Measurements from ENCODE around the gene TTC24.

The TTC24 gene

DNA sequence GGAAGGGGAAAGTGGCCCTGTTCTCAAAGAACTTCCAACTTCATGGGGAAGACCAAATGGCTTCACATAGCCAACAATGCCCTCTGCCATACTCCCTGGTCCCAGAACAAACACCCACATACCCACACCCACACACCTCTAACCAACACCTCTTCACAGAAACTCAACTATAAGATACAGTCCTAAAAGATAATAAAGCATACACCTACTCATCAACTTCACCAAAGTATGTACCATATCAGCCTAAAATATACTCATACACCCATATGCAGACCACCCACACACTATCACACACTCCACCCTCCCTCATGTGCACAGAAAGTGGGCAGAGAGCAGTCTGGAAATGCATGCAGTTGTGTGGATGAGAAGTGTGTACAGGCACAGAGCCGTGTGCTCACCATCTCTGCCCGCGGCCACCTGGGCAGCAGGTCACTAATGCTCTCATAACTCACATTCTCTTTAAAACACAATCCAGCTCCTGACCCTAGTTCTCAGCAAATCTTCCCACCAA is 34.9 kb upstream of the TTC24 start:
- Histone ChIP-seq H3K4me1 (ENCODE audit: control insufficient read depth in 1 of 2, insufficient read depth in 2 of 2, low read length in 2 of 2) (peaks cover 0 to 5% of the 10 kb centered on the region in 2 donors), H3K4me3 (ENCODE audit: low read depth in 1 of 2, low read length in 2 of 2) (no peak overlapping the region), H3K9me3 (ENCODE audit: control insufficient read depth in 1 of 2, low read length in 2 of 2) (no peaks in the 10 kb centered on the region), H3K27me3 (ENCODE audit: control insufficient read depth in 1 of 2, insufficient read depth in 2 of 2, low read length in 2 of 2) (no peaks in the 10 kb centered on the region), H3K27ac (ENCODE audit: low read depth, low read length) (no peak overlapping the region), H3K9ac (ENCODE audit: low read depth in 1 of 2, low read length in 2 of 2) (no peak overlapping the region), H3K36me3 (ENCODE audit: control insufficient read depth in 1 of 2, insufficient read depth in 2 of 2, low read length in 2 of 2) (peaks cover 3 to 27% of the 10 kb centered on the region in 2 donors)

DNA sequence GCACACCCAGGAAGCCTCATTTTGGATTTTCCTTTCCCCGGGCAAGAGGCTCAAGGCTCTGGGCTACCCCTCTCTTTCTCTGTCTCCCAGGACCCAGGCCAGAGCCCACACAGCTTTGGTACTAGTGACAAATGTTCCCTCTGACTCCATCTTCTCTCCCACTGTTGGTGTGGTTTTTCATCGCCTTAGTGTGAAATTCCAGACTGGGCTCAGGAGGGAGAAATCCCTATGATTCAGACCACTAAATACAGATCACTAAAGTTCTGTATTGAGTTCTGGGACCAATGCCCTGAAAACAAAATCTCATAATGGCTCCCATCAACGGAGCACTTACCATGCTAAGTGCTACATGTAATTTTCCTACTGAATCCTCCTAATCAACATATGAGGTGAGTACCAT is 33.3 kb upstream of the TTC24 start:
- Histone ChIP-seq H3K27ac (ENCODE audit: low read depth, low read length) (no peak overlapping the region), H3K36me3 (ENCODE audit: control insufficient read depth in 1 of 2, insufficient read depth in 2 of 2, low read length in 2 of 2) (peaks cover 3 to 34% of the 10 kb centered on the region in 2 donors), H3K9ac (ENCODE audit: low read depth in 1 of 2, low read length in 2 of 2) (no peak overlapping the region), H3K27me3 (ENCODE audit: control insufficient read depth in 1 of 2, insufficient read depth in 2 of 2, low read length in 2 of 2) (no peaks in the 10 kb centered on the region), H3K4me3 (ENCODE audit: low read depth in 1 of 2, low read length in 2 of 2) (no peak overlapping the region), H3K4me1 (ENCODE audit: control insufficient read depth in 1 of 2, insufficient read depth in 2 of 2, low read length in 2 of 2) (peaks cover 0 to 5% of the 10 kb centered on the region in 2 donors), H3K9me3 (ENCODE audit: control insufficient read depth in 1 of 2, low read length in 2 of 2) (no peaks in the 10 kb centered on the region)

DNA sequence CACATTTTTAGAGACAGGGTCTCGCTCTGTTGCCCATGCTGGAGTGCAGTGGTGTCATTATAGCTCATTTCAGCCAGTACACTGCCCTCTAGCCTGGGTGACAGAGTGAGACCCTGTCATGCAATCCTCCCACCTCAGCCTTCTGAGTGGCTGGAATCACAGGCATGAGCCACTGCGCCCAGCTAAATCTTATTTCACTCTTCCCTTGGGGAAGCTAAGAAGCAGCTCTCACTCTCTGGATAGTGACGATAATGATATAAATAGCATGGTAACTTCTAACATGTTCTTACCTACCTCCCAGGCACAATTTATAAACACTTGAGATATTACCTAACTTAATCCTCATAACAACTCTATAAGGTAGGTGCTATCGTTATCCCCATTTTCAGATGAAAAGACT is 32.1 kb upstream of the TTC24 start:
- Histone ChIP-seq H3K9ac (ENCODE audit: low read depth in 1 of 2, low read length in 2 of 2) (no peak overlapping the region), H3K4me1 (ENCODE audit: control insufficient read depth in 1 of 2, insufficient read depth in 2 of 2, low read length in 2 of 2) (no peaks in the 10 kb centered on the region), H3K4me3 (ENCODE audit: low read depth in 1 of 2, low read length in 2 of 2) (no peak overlapping the region), H3K9me3 (ENCODE audit: control insufficient read depth in 1 of 2, low read length in 2 of 2) (no peaks in the 10 kb centered on the region), H3K27me3 (ENCODE audit: control insufficient read depth in 1 of 2, insufficient read depth in 2 of 2, low read length in 2 of 2) (no peaks in the 10 kb centered on the region), H3K36me3 (ENCODE audit: control insufficient read depth in 1 of 2, insufficient read depth in 2 of 2, low read length in 2 of 2) (peaks cover 3 to 30% of the 10 kb centered on the region in 2 donors), H3K27ac (ENCODE audit: low read depth, low read length) (no peak overlapping the region)

DNA sequence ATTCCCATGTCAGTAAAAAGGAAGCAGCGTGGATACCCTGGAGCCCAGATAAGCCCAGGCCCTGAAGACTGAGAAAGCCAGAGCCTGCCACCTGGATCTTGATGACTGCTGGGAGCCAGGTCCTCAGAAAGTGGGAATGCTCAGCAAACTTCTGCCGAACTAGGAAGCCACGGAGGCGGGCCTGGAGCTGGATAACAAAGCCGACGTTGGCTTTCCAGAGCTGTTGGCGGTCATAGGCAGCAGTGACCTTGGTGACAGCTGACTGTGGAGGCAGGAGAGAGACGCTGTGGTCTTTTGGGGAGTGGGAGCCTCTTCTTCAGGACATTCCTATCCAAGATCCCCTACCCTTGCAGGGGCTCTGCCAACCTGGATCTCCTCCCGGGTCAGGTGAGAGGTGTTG is 31.5 kb upstream of the TTC24 start:
- no peak overlapping the region for H3K9ac ChIP-seq (ENCODE audit: low read depth in 1 of 2, low read length in 2 of 2)
- no peak overlapping the region for H3K4me3 ChIP-seq (ENCODE audit: low read depth in 1 of 2, low read length in 2 of 2)
- no peaks in the 10 kb centered on the region for H3K4me1 ChIP-seq (ENCODE audit: control insufficient read depth in 1 of 2, insufficient read depth in 2 of 2, low read length in 2 of 2)
- H3K36me3 ChIP-seq (ENCODE audit: control insufficient read depth in 1 of 2, insufficient read depth in 2 of 2, low read length in 2 of 2): peaks cover 3 to 30% of the 10 kb centered on the region in 2 donors
- no peaks in the 10 kb centered on the region for H3K27me3 ChIP-seq (ENCODE audit: control insufficient read depth in 1 of 2, insufficient read depth in 2 of 2, low read length in 2 of 2)
- no peaks in the 10 kb centered on the region for H3K9me3 ChIP-seq (ENCODE audit: control insufficient read depth in 1 of 2, low read length in 2 of 2)
- H3K27ac ChIP-seq (ENCODE audit: low read depth, low read length): no peak overlapping the region

DNA sequence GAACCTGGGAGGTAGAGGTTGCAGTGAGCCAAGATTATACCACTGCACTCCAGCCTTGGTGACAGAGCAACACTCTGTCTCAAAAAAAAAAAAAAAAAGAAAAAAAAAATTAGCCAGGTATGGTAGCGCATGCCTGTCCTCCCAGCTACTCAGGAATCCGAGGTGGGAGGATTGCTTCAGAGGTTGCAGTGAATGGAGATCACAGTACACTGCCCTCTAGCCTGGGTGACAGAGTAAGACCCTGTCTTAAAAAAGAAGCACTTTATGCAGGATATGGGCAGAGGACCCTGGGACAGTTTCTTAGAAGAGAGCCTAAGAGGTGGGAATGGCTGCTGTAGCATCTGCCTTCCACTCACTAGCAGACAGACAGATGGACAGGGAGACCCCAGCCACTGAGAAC is 30.1 kb upstream of the TTC24 start:
- Histone ChIP-seq H3K9me3 (ENCODE audit: control insufficient read depth in 1 of 2, low read length in 2 of 2) (no peaks in the 10 kb centered on the region), H3K4me3 (ENCODE audit: low read depth in 1 of 2, low read length in 2 of 2) (no peak overlapping the region), H3K4me1 (ENCODE audit: control insufficient read depth in 1 of 2, insufficient read depth in 2 of 2, low read length in 2 of 2) (no peaks in the 10 kb centered on the region), H3K27ac (ENCODE audit: low read depth, low read length) (no peak overlapping the region), H3K9ac (ENCODE audit: low read depth in 1 of 2, low read length in 2 of 2) (no peak overlapping the region), H3K36me3 (ENCODE audit: control insufficient read depth in 1 of 2, insufficient read depth in 2 of 2, low read length in 2 of 2) (peaks cover 0 to 30% of the 10 kb centered on the region in 2 donors), H3K27me3 (ENCODE audit: control insufficient read depth in 1 of 2, insufficient read depth in 2 of 2, low read length in 2 of 2) (no peaks in the 10 kb centered on the region)

DNA sequence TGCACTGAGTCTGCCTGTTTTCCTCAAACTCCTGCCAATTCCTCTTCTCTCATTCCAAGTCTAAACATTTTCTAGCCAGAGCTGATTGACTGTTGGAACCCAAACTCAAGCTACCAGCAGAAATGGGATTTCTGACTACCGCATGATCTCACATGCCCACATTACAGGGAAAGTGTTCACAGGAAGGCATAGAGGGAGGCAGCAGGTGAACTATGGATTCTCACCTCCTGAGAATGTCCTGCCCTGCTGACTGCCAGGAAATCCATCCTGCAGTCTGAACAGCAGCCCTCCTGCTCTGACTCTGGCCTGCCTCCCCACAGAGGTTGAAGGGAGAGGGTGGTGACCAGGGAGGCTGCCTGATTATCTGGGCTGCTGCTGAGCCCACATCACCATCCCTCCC is 29.7 kb upstream of the TTC24 start:
- H3K9me3 ChIP-seq (ENCODE audit: control insufficient read depth in 1 of 2, low read length in 2 of 2): no peaks in the 10 kb centered on the region
- no peak overlapping the region for H3K4me3 ChIP-seq (ENCODE audit: low read depth in 1 of 2, low read length in 2 of 2)
- H3K36me3 ChIP-seq (ENCODE audit: control insufficient read depth in 1 of 2, insufficient read depth in 2 of 2, low read length in 2 of 2): peaks cover 0 to 30% of the 10 kb centered on the region in 2 donors
- H3K27ac ChIP-seq (ENCODE audit: low read depth, low read length): no peak overlapping the region
- no peaks in the 10 kb centered on the region for H3K4me1 ChIP-seq (ENCODE audit: control insufficient read depth in 1 of 2, insufficient read depth in 2 of 2, low read length in 2 of 2)
- no peaks in the 10 kb centered on the region for H3K27me3 ChIP-seq (ENCODE audit: control insufficient read depth in 1 of 2, insufficient read depth in 2 of 2, low read length in 2 of 2)
- no peak overlapping the region for H3K9ac ChIP-seq (ENCODE audit: low read depth in 1 of 2, low read length in 2 of 2)

DNA sequence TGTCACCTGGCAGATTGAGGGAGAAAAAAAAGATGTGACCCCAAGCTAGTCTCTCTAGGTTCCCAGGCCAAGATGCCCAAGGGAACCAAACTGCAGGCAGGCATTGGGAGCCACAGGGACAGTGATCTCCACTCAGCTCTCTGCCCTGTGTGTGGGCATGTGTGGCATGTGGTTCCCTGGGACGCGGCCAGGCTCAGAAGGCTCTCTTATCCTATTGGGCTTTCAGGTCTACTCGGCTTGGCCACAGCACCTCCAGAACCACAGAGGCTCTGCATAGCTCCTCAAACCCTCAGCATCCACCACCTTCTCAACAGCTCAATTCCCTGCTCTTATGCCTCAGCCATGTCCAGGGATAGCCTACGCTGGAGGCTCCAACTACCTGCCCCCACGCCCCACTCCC is 29.2 kb upstream of the TTC24 start:
- peaks cover 0 to 30% of the 10 kb centered on the region in 2 donors for H3K36me3 ChIP-seq (ENCODE audit: control insufficient read depth in 1 of 2, insufficient read depth in 2 of 2, low read length in 2 of 2)
- no peak overlapping the region for H3K4me3 ChIP-seq (ENCODE audit: low read depth in 1 of 2, low read length in 2 of 2)

DNA sequence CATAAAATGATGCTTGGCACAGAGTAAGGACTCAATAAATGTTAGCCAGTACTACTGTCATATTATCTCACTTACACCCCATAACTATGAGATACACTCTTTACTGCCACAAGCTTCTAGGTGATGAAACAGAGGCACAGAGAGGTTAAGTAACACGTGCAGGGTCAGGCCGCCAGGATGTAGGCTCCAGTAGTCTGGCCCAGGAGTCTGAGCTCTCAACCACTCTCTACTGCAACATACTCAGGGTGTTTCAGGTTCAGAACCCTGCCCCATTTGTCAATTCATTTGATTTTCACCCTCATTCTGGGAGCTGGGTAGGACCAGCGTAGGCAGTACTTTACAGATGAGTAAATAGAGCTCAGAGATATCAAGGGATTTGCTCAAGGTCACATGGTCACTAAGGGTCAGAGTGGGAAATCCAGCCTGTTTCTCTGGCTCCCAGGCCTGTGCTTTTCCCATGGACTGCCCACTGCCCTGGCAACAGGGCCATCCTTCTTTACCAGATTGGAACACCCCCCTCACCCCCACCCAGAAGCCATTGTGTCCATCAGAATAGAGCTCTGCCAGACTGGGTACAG is 28.4 kb upstream of the TTC24 start:
- H3K36me3 ChIP-seq (ENCODE audit: control insufficient read depth in 1 of 2, insufficient read depth in 2 of 2, low read length in 2 of 2): peaks cover 0 to 36% of the 10 kb centered on the region in 2 donors
- H3K27me3 ChIP-seq (ENCODE audit: control insufficient read depth in 1 of 2, insufficient read depth in 2 of 2, low read length in 2 of 2): no peaks in the 10 kb centered on the region
- H3K27ac ChIP-seq (ENCODE audit: low read depth, low read length): no peak overlapping the region
- H3K4me1 ChIP-seq (ENCODE audit: control insufficient read depth in 1 of 2, insufficient read depth in 2 of 2, low read length in 2 of 2): no peaks in the 10 kb centered on the region
- no peak overlapping the region for H3K4me3 ChIP-seq (ENCODE audit: low read depth in 1 of 2, low read length in 2 of 2)
- no peak overlapping the region for H3K9ac ChIP-seq (ENCODE audit: low read depth in 1 of 2, low read length in 2 of 2)
- H3K9me3 ChIP-seq (ENCODE audit: control insufficient read depth in 1 of 2, low read length in 2 of 2): no peaks in the 10 kb centered on the region

More for the DNA sequence above, 29.2 kb upstream of the TTC24 start:
- no peaks in the 10 kb centered on the region for H3K27me3 ChIP-seq (ENCODE audit: control insufficient read depth in 1 of 2, insufficient read depth in 2 of 2, low read length in 2 of 2)
- no peaks in the 10 kb centered on the region for H3K9me3 ChIP-seq (ENCODE audit: control insufficient read depth in 1 of 2, low read length in 2 of 2)
- no peaks in the 10 kb centered on the region for H3K4me1 ChIP-seq (ENCODE audit: control insufficient read depth in 1 of 2, insufficient read depth in 2 of 2, low read length in 2 of 2)
- H3K27ac ChIP-seq (ENCODE audit: low read depth, low read length): no peak overlapping the region
- H3K9ac ChIP-seq (ENCODE audit: low read depth in 1 of 2, low read length in 2 of 2): no peak overlapping the region

DNA sequence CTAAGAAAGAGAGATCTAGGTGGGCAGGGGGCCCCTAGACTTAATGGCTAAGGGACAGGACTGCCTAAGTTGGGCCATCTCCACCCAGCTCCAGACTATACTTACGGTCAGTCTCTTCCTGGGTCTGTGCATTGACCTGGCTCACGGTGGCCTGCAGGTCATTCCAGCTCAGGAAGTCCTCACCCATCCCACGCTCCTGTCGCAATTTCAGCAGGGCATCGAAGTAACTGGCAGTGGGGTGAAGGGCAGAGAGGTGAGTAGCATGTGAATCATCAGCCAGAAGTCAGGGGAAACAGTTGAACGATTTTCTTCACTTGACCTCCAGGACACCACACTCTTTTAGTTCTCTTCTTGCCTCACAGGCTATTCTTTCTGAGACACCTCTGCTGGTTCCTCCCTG is 27.7 kb upstream of the TTC24 start:
- H3K36me3 ChIP-seq (ENCODE audit: control insufficient read depth in 1 of 2, insufficient read depth in 2 of 2, low read length in 2 of 2): peaks cover 0 to 37% of the 10 kb centered on the region in 2 donors
- H3K9ac ChIP-seq (ENCODE audit: low read depth in 1 of 2, low read length in 2 of 2): no peak overlapping the region
- no peaks in the 10 kb centered on the region for H3K9me3 ChIP-seq (ENCODE audit: control insufficient read depth in 1 of 2, low read length in 2 of 2)
- no peaks in the 10 kb centered on the region for H3K4me1 ChIP-seq (ENCODE audit: control insufficient read depth in 1 of 2, insufficient read depth in 2 of 2, low read length in 2 of 2)
- no peaks in the 10 kb centered on the region for H3K27me3 ChIP-seq (ENCODE audit: control insufficient read depth in 1 of 2, insufficient read depth in 2 of 2, low read length in 2 of 2)
- H3K4me3 ChIP-seq (ENCODE audit: low read depth in 1 of 2, low read length in 2 of 2): no peak overlapping the region
- no peak overlapping the region for H3K27ac ChIP-seq (ENCODE audit: low read depth, low read length)

DNA sequence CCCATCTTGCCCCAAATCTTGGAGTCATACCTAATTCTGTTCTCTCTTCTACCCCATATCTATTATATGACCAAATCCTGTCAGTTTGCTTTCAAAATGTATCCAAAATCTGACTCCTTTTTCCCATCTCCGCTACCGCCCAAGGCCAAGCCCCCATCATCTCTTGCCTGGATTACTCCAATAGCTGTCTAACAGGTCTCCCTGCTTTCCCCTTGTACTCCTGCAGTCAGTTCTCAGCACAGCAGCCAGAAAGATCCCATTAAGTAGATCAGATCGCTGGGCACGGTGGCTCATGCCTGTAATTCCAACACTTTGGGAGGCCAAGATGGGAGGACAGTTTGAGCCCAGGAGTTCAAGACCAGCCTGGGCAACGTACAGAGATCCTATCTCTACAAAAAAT is 27.0 kb upstream of the TTC24 start:
- H3K9me3 ChIP-seq (ENCODE audit: control insufficient read depth in 1 of 2, low read length in 2 of 2): no peaks in the 10 kb centered on the region
- no peak overlapping the region for H3K4me3 ChIP-seq (ENCODE audit: low read depth in 1 of 2, low read length in 2 of 2)
- H3K36me3 ChIP-seq (ENCODE audit: control insufficient read depth in 1 of 2, insufficient read depth in 2 of 2, low read length in 2 of 2): peaks cover 0 to 36% of the 10 kb centered on the region in 2 donors
- no peaks in the 10 kb centered on the region for H3K27me3 ChIP-seq (ENCODE audit: control insufficient read depth in 1 of 2, insufficient read depth in 2 of 2, low read length in 2 of 2)
- no peak overlapping the region for H3K9ac ChIP-seq (ENCODE audit: low read depth in 1 of 2, low read length in 2 of 2)
- no peak overlapping the region for H3K27ac ChIP-seq (ENCODE audit: low read depth, low read length)
- H3K4me1 ChIP-seq (ENCODE audit: control insufficient read depth in 1 of 2, insufficient read depth in 2 of 2, low read length in 2 of 2): no peaks in the 10 kb centered on the region
